Measurements from ENCODE around the gene EDIL3. TPM values are rescaled to one million over a fixed set of nuclear protein-coding genes. Genes with fewer than 3 reads are reported as not detected.

Gene EDIL3
- total and polyA plus RNA-seq, 2 donors (not counting 3 experiments of a cell fraction or from before 2014, with no cell fraction given) = 9.1 to 28.8 TPM

DNA sequence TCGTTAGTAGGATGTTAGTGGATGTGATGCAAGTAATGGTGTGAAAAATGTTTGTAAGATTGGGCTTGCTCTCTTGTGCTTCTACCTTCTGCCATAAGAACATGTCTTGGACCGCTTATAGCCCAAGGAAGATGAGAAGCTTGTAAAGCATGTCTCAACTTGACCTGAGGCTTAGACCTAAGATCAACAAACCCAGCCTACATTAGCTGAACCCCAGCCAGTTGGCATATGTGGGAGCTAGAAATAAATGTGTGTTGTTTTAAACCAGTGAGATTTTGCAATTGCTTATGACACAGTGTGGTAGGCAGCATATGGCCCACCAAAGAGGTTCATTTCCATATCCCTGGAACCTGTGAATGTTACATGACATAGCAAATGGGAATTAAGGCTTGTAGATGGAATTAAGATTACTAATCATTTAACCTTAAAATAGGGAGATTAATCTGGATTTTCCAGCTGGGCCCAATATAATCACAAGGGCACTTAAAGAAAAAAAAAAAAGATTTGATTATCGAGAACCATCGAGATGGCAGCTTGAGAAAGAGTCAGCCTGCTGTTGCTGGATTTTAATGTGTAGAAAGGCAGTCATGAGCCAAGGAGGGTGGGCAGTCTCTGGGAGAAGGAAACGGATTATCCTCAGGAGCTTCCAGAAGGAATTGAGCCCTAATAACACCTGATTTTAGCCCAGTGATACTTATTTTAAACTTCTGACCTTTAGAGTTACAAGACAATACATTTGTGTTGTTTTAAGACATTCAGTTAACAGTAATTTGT, 27.3 kb upstream of the EDIL3 start:
- Histone ChIP-seq H2AFZ (ENCODE audit: low read depth, low read length) (no peak overlapping the region), H3K27me3 (ENCODE audit: control insufficient read depth in 2 of 2, insufficient read depth in 2 of 2, low read length in 2 of 2) (no peaks in the 10 kb centered on the region), H3K4me3 (replicated peaks in 1 of 3; ENCODE audit: insufficient read depth in 1 of 3, low read depth in 1 of 3, low read length in 3 of 3) (no peak overlapping the region), H3K9me3 (replicated peaks; ENCODE audit: control insufficient read depth, insufficient read depth, low read length) (no peaks in the 10 kb centered on the region), H3K36me3 (ENCODE audit: control insufficient read depth in 2 of 2, extremely low read depth in 1 of 2, insufficient read depth in 2 of 2, low read length in 2 of 2) (no peaks in the 10 kb centered on the region), H3K4me1 (ENCODE audit: control insufficient read depth, extremely low read depth, insufficient read depth, low read length) (no peaks in the 10 kb centered on the region), H3K27ac (ENCODE audit: insufficient read depth, low read depth, low read length) (no peak overlapping the region), H4K20me1 (replicated peaks; ENCODE audit: control insufficient read depth, extremely low read depth, insufficient read depth, low read length) (no peaks in the 10 kb centered on the region), H3K9me1 (replicated peaks; ENCODE audit: control insufficient read depth, extremely low read depth, insufficient read depth, low read length) (no peaks in the 10 kb centered on the region), H3K79me2 (ENCODE audit: control insufficient read depth, insufficient read depth, low read length) (no peaks in the 10 kb centered on the region), H3K9ac (replicated peaks; ENCODE audit: extremely low read depth, insufficient read depth, low read length) (no peak overlapping the region), H3K4me2 (ENCODE audit: insufficient read depth, low read length) (no peak overlapping the region)
- intact Hi-C loops (cut with micrococcal nuclease) = no loop called here
- TF ChIP-seq POLR2A (IDR thresholded peaks at IDR 0.05; ENCODE audit: low read depth, low read length) (no peak), GATA2 (IDR thresholded peaks at IDR 0.05; ENCODE audit: insufficient read depth, insufficient read length, low read depth, low read length) (no peak), MYC (IDR thresholded peaks at IDR 0.05; ENCODE audit: low read depth, low read length) (no peak)
- TF ChIP-seq, protein P1, sequence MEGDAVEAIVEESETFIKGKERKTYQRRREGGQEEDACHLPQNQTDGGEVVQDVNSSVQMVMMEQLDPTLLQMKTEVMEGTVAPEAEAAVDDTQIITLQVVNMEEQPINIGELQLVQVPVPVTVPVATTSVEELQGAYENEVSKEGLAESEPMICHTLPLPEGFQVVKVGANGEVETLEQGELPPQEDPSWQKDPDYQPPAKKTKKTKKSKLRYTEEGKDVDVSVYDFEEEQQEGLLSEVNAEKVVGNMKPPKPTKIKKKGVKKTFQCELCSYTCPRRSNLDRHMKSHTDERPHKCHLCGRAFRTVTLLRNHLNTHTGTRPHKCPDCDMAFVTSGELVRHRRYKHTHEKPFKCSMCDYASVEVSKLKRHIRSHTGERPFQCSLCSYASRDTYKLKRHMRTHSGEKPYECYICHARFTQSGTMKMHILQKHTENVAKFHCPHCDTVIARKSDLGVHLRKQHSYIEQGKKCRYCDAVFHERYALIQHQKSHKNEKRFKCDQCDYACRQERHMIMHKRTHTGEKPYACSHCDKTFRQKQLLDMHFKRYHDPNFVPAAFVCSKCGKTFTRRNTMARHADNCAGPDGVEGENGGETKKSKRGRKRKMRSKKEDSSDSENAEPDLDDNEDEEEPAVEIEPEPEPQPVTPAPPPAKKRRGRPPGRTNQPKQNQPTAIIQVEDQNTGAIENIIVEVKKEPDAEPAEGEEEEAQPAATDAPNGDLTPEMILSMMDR (IDR thresholded peaks at IDR 0.05; ENCODE audit: extremely low read depth in 1 of 2, insufficient read depth in 1 of 2, low read depth in 1 of 2, low read length in 2 of 2) = no peak
- no TSS peak for BruUV-seq (replicated peaks)
- FAIRE-seq (no peak), DNase-seq (ENCODE audit: low read depth, low spot score) (no peak)
- dilution Hi-C loops (cut with MboI; ENCODE audit: extremely low pct_ligation_motif_present, low sequenced_read_pairs) = no loop called here
- CTCF ChIA-PET = interaction anchor here (2.7 to 3.4 kb wide), 2 partner anchors 11 to 39 kb away, joined by 7 to 10 read pairs; no protein-coding TSS in a partner anchor
- POLR2A ChIA-PET = no interaction called here

DNA sequence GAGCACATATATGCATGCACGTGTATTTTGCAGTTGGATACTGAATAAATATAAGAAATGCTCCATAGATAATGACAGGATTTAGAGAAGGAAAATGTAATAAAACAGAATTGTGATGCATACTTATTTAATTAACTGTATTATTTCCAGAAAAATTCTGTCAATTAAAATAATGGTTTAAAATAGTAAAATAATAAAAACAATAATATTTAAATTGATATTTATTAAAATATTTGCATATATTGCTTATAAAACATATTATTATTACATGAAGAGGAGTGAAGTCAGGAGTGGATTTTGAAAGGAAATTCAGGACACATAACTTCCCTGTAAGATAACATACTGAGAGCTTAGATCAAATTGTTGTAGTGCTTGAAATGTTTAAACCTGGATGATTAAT, 21.4 kb upstream of the EDIL3 start:
- H3K4me1 ChIP-seq (ENCODE audit: control insufficient read depth, extremely low read depth, insufficient read depth, low read length) = no peaks in the 10 kb centered on the region
- no peak overlapping the region for H2AFZ ChIP-seq (ENCODE audit: low read depth, low read length)
- H3K9ac ChIP-seq (replicated peaks; ENCODE audit: extremely low read depth, insufficient read depth, low read length) = no peak overlapping the region
- DNase-seq (ENCODE audit: low read depth, low spot score) (no peak), FAIRE-seq (no peak)
- no peaks in the 10 kb centered on the region for H3K36me3 ChIP-seq (ENCODE audit: control insufficient read depth in 2 of 2, extremely low read depth in 1 of 2, insufficient read depth in 2 of 2, low read length in 2 of 2)
- H3K27ac ChIP-seq (ENCODE audit: insufficient read depth, low read depth, low read length) = no peak overlapping the region
- H3K9me1 ChIP-seq (replicated peaks; ENCODE audit: control insufficient read depth, extremely low read depth, insufficient read depth, low read length) = no peaks in the 10 kb centered on the region
- BruUV-seq (replicated peaks) = no TSS peak
- TF ChIP-seq POLR2AphosphoS5 (IDR thresholded peaks at IDR 0.05; ENCODE audit: insufficient read depth, low read depth, low read length) (no peak), POLR2A (IDR thresholded peaks at IDR 0.05; ENCODE audit: low read depth, low read length) (no peak), GATA2 (IDR thresholded peaks at IDR 0.05; ENCODE audit: insufficient read depth, insufficient read length, low read depth, low read length) (no peak)
- CTCF ChIA-PET = interaction anchor here (1.0 to 2.6 kb wide), 3 partner anchors 9 to 479 kb away, joined by 3 to 11 read pairs (median 4); no protein-coding TSS in a partner anchor
- intact Hi-C loops (cut with micrococcal nuclease) = no loop called here
- no peaks in the 10 kb centered on the region for H3K9me3 ChIP-seq (replicated peaks; ENCODE audit: control insufficient read depth, insufficient read depth, low read length)
- dilution Hi-C loops (cut with MboI; ENCODE audit: extremely low pct_ligation_motif_present, low sequenced_read_pairs) = no loop called here
- H3K4me3 ChIP-seq (replicated peaks in 1 of 3; ENCODE audit: insufficient read depth in 1 of 3, low read depth in 1 of 3, low read length in 3 of 3) = no peak overlapping the region
- H4K20me1 ChIP-seq (replicated peaks; ENCODE audit: control insufficient read depth, extremely low read depth, insufficient read depth, low read length) = no peaks in the 10 kb centered on the region
- no peaks in the 10 kb centered on the region for H3K27me3 ChIP-seq (ENCODE audit: control insufficient read depth in 2 of 2, insufficient read depth in 2 of 2, low read length in 2 of 2)
- POLR2A ChIA-PET = no interaction called here
- H3K4me2 ChIP-seq (ENCODE audit: insufficient read depth, low read length) = no peak overlapping the region
- H3K79me2 ChIP-seq (ENCODE audit: control insufficient read depth, insufficient read depth, low read length) = no peaks in the 10 kb centered on the region
